Esophagus muscularis mucosa (tissue), 4 donors: ENCODE measurements around the gene VN1R5.

Source experiments
- EP300 ChIP-seq: sonication (generic); formaldehyde crosslinking; IDR thresholded peaks from one replicate; pipeline ENCODE4 v1.6.1; 2017; ENCODE audit warnings: antibody characterized with exemption
- POLR2A ChIP-seq: fragments of 450-650 bp; IDR thresholded peaks from one replicate; pipeline ENCODE4 v1.6.1; 2017; ENCODE audit warnings: antibody characterized with exemption, moderate library complexity, mild to moderate bottlenecking, low read depth
- POLR2AphosphoS5 ChIP-seq, 2 donors: sonication (generic); formaldehyde crosslinking; IDR thresholded peaks; one replicate each; pipeline ENCODE4 v1.6.1; 2017; ENCODE audit warnings: antibody characterized with exemption in 2 of 2
- TF ChIP-seq, protein P1 (sequence below), 3 experiments: fragments of 200-600 bp in 2 of 3; fragments of 450-650 bp in 1 of 3; sonication (generic) in 2 of 3; IDR thresholded peaks; one replicate each; pipeline ENCODE4 v1.5.1; 2017 to 2019; ENCODE audit warnings: antibody characterized with exemption in 3 of 3, mild to moderate bottlenecking in 2 of 3, moderate library complexity in 1 of 3

DNA sequence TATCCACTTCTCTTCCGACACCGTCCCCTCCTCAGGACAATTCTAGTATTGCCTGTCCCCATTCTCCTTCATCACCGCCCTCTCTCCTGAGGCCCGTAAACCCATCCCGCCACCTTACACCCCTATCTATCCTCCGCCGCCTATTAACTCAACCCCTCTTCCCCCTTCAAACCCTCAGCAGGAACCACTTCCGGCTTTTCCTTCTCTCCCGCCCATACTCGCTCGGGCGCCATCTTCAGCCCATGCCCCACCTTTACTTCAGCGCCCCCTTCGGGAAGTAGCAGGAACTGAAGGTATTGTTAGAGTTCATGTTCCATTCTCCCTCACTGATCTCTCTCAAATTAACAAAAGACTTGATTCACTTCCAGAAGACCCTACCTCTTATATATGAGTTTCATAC, 31.6 kb downstream of the VN1R5 start:
- TF ChIP-seq, protein P1, sequence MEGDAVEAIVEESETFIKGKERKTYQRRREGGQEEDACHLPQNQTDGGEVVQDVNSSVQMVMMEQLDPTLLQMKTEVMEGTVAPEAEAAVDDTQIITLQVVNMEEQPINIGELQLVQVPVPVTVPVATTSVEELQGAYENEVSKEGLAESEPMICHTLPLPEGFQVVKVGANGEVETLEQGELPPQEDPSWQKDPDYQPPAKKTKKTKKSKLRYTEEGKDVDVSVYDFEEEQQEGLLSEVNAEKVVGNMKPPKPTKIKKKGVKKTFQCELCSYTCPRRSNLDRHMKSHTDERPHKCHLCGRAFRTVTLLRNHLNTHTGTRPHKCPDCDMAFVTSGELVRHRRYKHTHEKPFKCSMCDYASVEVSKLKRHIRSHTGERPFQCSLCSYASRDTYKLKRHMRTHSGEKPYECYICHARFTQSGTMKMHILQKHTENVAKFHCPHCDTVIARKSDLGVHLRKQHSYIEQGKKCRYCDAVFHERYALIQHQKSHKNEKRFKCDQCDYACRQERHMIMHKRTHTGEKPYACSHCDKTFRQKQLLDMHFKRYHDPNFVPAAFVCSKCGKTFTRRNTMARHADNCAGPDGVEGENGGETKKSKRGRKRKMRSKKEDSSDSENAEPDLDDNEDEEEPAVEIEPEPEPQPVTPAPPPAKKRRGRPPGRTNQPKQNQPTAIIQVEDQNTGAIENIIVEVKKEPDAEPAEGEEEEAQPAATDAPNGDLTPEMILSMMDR (IDR thresholded peaks at IDR 0.05): no peak
- TF ChIP-seq EP300 (no peak), POLR2A (no peak), POLR2AphosphoS5 (IDR thresholded peaks at IDR 0.05) (no peak)
